ENCODE data around the gene RFTN2.

DNA sequence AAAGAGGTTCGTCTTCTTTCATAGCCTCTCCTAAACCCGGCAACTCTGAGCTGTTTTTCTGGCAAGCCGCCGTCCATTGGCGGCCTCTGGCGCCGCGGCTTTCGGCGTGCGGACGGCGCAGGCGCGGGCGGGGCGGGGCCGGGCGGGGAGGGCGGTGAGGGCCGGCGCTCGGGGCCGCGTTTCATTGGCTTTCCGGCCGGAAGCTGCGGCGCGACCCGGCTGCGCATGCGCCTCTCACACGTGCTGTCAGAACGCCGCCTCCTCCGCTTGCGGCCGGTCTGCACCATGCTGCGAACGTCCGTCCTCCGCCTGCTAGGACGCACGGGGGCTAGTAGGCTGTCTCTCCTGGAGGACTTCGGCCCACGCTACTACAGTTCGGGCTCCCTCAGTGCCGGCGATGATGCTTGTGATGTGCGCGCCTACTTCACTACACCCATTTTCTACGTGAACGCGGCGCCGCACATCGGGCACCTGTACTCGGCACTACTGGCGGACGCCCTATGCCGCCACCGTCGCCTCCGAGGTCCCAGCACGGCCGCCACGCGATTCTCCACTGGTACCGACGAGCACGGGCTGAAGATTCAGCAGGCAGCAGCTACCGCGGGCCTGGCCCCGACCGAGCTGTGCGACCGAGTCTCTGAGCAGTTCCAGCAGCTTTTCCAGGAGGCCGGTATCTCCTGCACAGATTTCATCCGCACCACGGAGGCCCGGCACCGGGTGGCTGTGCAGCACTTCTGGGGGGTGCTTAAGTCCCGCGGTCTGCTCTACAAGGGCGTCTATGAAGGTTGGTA, 29.9 kb upstream of the RFTN2 start, which contains the start of gene MARS2:
- TF ChIP-seq CTCF (IDR thresholded peaks at IDR 0.05) (no peak), SIN3A (IDR thresholded peaks at IDR 0.05; ENCODE audit: borderline replicate concordance, insufficient read depth, low read depth, low read length) (peak; percentile 94), POLR2AphosphoS5 (IDR thresholded peaks at IDR 0.05; ENCODE audit: low read depth, low read length) (peak; percentile 76; the same call in 1 of the 2 replicates), REST (IDR thresholded peaks at IDR 0.05; ENCODE audit: insufficient read depth in 1 of 2, low read depth in 2 of 2, low read length in 1 of 2) (no peak)
